H1 (cell line): ENCODE results near the gene NTRK2. TPM values are rescaled to one million over a fixed set of nuclear protein-coding genes. Genes with fewer than 3 reads are reported as not detected.

Experiments used
- EZH2 ChIP-seq: fragments of 200-600 bp; sonication (generic); IDR thresholded peaks from 2 replicates; pipeline ENCODE4 v1.7.1; 2012; ENCODE audit warnings: low read depth, mild to moderate bottlenecking, moderate library complexity, low read length, inconsistent platforms; ENCODE audit not compliant: severe bottlenecking
- RNF2 ChIP-seq: fragments of 200-900, 300-1000 bp; sonication (generic); IDR thresholded peaks from 2 replicates; pipeline ENCODE4 v1.7.1; 2016; ENCODE audit warnings: borderline replicate concordance, low read depth, mild to moderate bottlenecking, antibody characterized with exemption, low read length; ENCODE audit not compliant: poor library complexity, severe bottlenecking; ENCODE audit errors: missing control alignments
- SP1 ChIP-seq: IDR thresholded peaks from 2 replicates; pipeline ENCODE4 v1.6.1; 2011; ENCODE audit warnings: low read depth, low read length
- TBP ChIP-seq: IDR thresholded peaks from 2 replicates; pipeline ENCODE4 v1.6.1; 2011; ENCODE audit warnings: low read depth, low read length, improper control_type of control experiment
- TEAD4 ChIP-seq: IDR thresholded peaks from 2 replicates; pipeline ENCODE4 v1.6.1; 2012; ENCODE audit warnings: low read depth, low read length, inconsistent platforms, mixed read lengths
- polyA plus RNA-seq, 7 experiments: library from polyadenylated mRNA; depleted of rRNA in 3 of 7; stranded (reverse) in 5 of 7; unstranded in 2 of 7; fragments of >200 nt in 5 of 7; fragments of 200-250 nt in 2 of 7; gene quantifications; 1 replicate in 5 of 7; 2 replicates in 1 of 7; 4 replicates in 1 of 7; pipeline versions ENCODE4 v1.2.1 to v1.2.3, GENCODE V29; 2011 to 2013; ENCODE audit warnings: missing spikeins in 2 of 7, mixed read lengths in 2 of 7
- total RNA-seq: library from RNA; stranded (reverse); fragmentation: NEBNext Ultra II Directional; extraction: Animal tissue kit (Norgen Biotek cat#: 25700); gene quantifications from 2 replicates; pipeline ENCODE4 v1.2.1, GENCODE V29; 2021

NTRK2 gene
- total and polyA plus RNA-seq, 2 of the 8 experiments (the other 6 are each of a cell fraction or from before 2014, with no cell fraction given): 0.03 to 0.04 TPM

- TF ChIP-seq RNF2: no peak
- TF ChIP-seq TBP: no peak
- TF ChIP-seq TEAD4: no peak
- no peak for TF ChIP-seq SP1
- no peak for TF ChIP-seq EZH2
Observed at GRCh38 chr9:84778570-84778969, 109.0 kb downstream of the NTRK2 start (continued).
